SIG-M5 treated with dmso at 0.1 percent for 504 hours (cell line): ENCODE data around the gene EPSTI1.
"Not testable (repeated sequence)": the region's sequence is repeated elsewhere in the genome, so short reads cannot be mapped to it uniquely, and the experiment has no call there.

Experiments
- DNase-seq: peaks from one replicate; lab custom pipeline; 2025; ENCODE audit not compliant: unreplicated experiment; lab: John Stamatoyannopoulos, UW

The EPSTI1 gene

DNA sequence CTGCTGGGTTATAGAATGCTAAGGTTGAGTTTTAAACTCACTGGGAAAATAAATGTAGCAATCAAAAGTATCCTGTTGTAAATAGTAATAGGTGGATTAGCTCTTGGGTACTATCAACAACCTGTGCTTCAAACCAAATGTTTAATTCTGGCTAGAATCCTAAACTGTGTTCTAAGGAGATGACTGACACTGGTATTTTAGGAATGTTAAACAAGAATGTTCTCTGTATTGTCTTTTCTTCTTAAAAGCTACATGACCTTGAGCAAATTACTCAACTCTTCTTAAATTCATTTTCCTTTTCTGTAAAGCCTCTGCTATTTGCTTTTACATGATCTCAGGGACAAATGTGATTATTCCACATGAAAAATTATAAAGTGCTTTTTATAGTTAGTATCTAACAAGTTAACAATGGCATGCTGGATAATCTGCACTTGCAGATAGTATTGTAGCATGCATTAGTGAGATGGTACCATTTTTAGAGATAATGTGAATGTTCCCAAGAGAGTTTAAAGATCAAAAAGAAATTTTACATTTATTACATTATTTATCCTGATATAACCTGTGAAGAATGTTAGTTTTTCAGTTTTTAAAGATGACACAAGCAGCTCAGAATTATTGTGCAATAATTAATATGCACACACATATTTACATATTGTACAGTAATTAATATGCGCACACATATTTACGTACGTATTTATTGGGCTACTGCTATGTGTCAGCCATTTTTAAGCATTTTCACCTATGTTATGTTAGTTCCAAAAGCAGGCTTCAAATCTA is 13.6 kb upstream of the EPSTI1 start:
- DNase-seq, result no peak

- DNase-seq, result no peak
Measured at GRCh38 chr13:43003729-43004128, 11.7 kb upstream of the EPSTI1 start.

DNA sequence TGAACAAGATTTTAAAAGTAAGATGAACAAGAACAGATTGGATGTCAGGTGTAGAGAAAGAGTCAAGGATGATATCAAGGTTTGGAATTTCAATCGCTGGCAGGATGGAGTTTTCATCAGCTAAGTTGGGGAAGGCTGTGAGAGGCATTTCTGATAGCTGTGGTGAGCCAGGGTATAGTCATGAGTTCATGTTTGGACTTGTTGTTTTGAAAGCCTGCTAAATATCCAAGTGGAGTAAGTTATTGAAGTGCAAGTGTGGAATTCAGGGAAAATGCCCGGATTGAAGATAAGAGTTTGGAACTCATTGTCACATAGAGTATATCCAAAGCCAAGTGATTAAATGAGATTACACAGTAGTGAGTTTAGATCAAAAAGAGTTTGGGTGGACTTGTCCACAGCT is 11.0 kb upstream of the EPSTI1 start:
- DNase-seq, result no peak

- no peak for DNase-seq
Measured at GRCh38 chr13:43002021-43002420, 10.0 kb upstream of the EPSTI1 start.

GRCh38 chr13:43000676-43001075 is 8.6 kb upstream of the EPSTI1 start:
- no peak for DNase-seq

DNA sequence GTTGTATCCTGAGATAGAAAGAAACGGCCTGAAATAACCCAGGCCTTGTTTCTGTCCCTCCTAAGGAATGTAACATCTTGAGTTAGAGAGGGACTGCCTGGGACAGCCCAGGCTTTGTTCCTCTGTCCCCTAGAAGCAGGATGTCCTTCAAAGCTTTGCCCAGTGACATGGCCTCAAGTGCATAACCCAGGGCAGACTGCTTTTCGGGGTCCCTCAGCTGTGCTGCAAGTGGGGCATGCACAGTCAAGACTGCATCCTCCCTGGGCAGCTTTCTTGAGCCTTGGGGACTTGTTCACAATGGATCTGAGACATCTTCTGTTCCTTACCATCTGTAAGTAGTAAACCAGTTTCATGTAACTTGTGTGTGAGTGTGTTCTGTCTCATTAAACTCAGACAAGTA is 7.5 kb upstream of the EPSTI1 start:
- no peak for DNase-seq

GRCh38 chr13:42997381-42997780 is 5.3 kb upstream of the EPSTI1 start:
- no peak for DNase-seq

DNA sequence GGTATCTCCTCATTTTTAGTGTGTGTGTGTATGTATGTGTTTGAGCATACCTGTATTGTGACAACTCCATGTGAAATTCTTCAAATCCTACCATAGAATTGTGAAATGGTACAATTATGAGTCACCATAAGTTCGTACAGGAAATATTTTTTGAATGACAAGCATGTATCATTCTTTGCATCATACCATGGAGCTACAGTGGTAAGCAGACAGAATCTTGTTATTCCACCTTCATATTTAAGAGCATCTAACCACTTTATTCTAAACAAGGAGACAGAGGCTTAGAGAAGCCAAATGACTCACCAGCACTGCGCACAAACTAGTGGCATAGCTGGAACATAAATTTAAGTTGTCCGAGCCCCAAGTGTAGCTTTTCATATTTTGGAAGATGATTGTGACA is 4.5 kb upstream of the EPSTI1 start:
- DNase-seq, result no peak

GRCh38 chr13:42994878-42995277 is 2.8 kb upstream of the EPSTI1 start:
- DNase-seq, result no peak

- DNase-seq, result no peak
Measured at GRCh38 chr13:42992764-42993122, 702 bp upstream of the EPSTI1 start.

- not testable (repeated sequence) for DNase-seq
Measured at GRCh38 chr13:42991233-42991897, 676 bp downstream of the EPSTI1 start.

DNA sequence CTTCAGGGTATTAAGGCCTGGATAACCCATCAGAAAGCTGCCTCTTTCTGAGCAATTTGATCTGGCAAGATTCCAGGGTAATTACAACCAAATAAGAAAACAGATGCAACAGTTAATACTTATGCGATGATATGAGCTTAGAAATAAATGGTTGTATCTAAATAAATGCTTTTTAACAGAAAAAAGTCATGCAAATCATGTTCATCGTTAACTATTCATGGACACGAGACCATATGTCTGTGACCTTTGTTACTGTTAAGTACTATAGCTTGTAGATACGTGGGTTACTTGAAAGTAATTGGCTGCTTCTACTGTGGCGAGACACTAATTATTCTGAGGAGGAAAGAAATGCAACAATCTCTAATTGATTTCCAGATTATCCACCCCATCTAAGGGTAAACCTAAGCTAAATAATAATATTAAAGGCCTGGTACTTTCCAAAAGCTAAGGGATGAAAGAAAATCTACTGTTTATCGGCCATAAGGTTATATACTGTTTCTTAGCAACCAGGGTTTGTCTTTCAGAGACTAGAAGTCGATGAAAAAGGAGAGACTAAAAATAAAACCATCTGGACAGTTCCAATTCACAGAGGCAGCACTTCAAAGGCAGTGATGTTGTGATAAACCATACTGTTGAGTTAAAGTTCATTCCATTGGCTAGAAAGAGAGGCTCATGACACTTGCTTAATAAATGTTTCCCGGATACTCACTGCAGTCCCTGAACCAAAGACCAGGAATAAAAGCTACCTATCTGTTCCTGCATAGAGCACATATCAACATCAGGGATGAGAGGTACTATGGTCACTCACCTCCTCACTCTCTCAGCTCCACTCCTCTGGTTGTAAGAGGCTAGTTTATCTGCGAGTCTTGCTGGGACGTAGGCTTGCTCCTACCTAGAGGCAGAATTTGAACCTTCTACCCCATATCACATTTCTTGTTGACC is 1.5 kb downstream of the EPSTI1 start:
- no peak for DNase-seq

DNA sequence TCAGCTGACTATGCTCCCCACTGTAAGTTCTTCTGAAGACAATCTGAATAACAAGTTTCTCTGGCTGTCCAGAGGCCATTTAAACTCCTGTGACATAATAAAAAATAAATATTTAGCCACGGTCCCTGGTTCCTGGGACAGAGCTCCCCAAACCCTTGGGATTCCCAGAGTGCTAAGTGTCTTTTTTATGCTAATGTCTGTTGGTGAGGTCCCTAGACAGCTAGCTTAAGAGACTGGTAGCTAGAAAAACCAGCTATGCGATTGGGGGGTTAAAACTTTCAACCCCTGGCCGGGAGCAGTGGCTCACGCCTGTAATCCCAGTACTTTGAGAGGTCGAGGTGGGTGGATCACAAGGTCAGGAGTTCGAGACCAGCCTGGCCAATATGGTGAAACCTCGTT is 5.9 kb downstream of the EPSTI1 start:
- DNase-seq, result no peak

GRCh38 chr13:42985312-42986175 is 6.5 kb downstream of the EPSTI1 start:
- DNase-seq, result no peak

GRCh38 chr13:42984691-42985090 is 7.3 kb downstream of the EPSTI1 start:
- DNase-seq, result no peak

DNA sequence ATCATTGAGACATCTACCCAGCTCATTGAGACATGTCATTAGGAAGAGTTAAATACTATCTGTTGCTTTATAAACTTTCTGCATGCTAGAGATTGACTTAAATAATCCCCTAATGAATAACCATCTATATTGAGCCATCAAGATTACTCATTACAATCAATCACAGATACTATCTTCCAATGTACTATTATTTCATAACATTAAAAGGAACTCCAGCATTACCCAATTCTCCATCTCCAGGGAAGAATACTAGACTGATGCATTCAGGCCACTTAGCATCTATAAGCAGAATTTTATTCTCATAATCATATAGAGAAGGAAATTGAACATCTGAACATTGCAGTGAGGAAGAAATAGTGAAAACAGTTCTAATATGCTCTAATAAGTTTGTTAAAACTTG is 8.0 kb downstream of the EPSTI1 start:
- DNase-seq, result no peak

- DNase-seq, result no peak
Measured at GRCh38 chr13:42981853-42982252, 10.2 kb downstream of the EPSTI1 start.

- no peak for DNase-seq
Measured at GRCh38 chr13:42981317-42981716, 10.7 kb downstream of the EPSTI1 start.

GRCh38 chr13:42977219-42977659 is 14.8 kb downstream of the EPSTI1 start:
- peak; percentile 35 for DNase-seq

DNA sequence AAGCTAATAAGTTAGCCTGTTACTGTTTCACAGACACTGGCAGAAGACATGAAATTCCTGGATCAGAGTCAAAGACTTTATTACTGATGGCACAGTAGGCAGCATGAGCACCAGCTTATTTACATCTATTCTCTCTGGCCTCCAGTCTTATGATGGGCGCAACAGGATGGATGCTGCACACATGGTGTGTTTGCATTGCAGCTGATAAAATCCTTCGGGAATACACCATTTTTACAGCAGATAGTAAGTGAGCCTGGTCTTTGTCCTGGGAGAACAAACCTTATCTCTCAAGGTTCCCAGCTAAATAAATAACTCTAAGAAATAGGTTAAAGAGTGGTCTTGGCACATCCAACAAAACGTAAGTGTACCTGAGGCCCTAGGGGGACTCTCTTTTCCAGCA is 16.0 kb downstream of the EPSTI1 start:
- no peak for DNase-seq

GRCh38 chr13:42973581-42973980 is 18.5 kb downstream of the EPSTI1 start:
- DNase-seq, result no peak
